HepG2 (cell line): ENCODE measurements around the gene EHBP1. TPM values are rescaled to one million over a fixed set of nuclear protein-coding genes. Genes with fewer than 3 reads are reported as not detected.

Source experiments
- ARHGAP35 ChIP-seq: sonication (generic); formaldehyde crosslinking; IDR thresholded peaks from 2 replicates; pipeline ENCODE4 v1.9.0; 2022; ENCODE audit warnings: mild to moderate bottlenecking, inconsistent platforms, moderate library complexity, missing genetic modification reagents, borderline replicate concordance
- GZF1 ChIP-seq: sonication (generic); formaldehyde crosslinking; IDR thresholded peaks from 2 replicates; pipeline ENCODE4 v1.5.1; 2020; ENCODE audit warnings: mild to moderate bottlenecking, missing genetic modification reagents
- HDAC6 ChIP-seq: fragments of 200-600 bp; sonication (generic); IDR thresholded peaks from 2 replicates; pipeline ENCODE4 v1.7.0; 2017; ENCODE audit warnings: mild to moderate bottlenecking, antibody characterized with exemption, low read length, low read depth
- HMGXB4 ChIP-seq, 2 experiments: sonication (generic) in 1 of 2; formaldehyde crosslinking in 1 of 2; IDR thresholded peaks; 2 replicates each; pipeline versions ENCODE4 v1.4.0 to v1.6.1; 2018 to 2020; ENCODE audit warnings: missing genetic modification reagents in 2 of 2, borderline replicate concordance in 1 of 2, low read depth in 1 of 2, mild to moderate bottlenecking in 1 of 2, missing biosample characterization in 1 of 2
- IRX3 ChIP-seq: sonication (generic); formaldehyde crosslinking; IDR thresholded peaks from 2 replicates; pipeline ENCODE4 v1.8.1; 2023; ENCODE audit warnings: mild to moderate bottlenecking, low read depth, missing genetic modification reagents, borderline replicate concordance
- JARID2 ChIP-seq: sonication (generic); formaldehyde crosslinking; IDR thresholded peaks from 2 replicates; pipeline ENCODE4 v1.8.1; 2023; ENCODE audit warnings: missing genetic modification reagents, inconsistent platforms; ENCODE audit not compliant: insufficient replicate concordance
- KDM6A ChIP-seq: IDR thresholded peaks from 2 replicates; pipeline ENCODE4 v1.6.1; 2016; ENCODE audit warnings: low read depth
- NBN ChIP-seq: fragments of 450-650 bp; conservative IDR thresholded peaks from 2 replicates; pipeline ENCODE4 v1.6.1; 2017
- NR3C1 ChIP-seq: sonication (generic); formaldehyde crosslinking; IDR thresholded peaks from 2 replicates; pipeline ENCODE4 v1.4.0; 2020; ENCODE audit warnings: missing genetic modification reagents
- POLR2AphosphoS2 ChIP-seq: IDR thresholded peaks from 2 replicates; pipeline ENCODE4 v1.6.1; 2011; ENCODE audit warnings: low read depth, low read length, improper control_type of control experiment
- PTBP1 ChIP-seq: fragments of 200-400 bp; formaldehyde crosslinking; IDR thresholded peaks from 2 replicates; pipeline ENCODE4 v1.6.1; 2018; ENCODE audit warnings: low read length, low read depth; ENCODE audit not compliant: poor library complexity, severe bottlenecking
- RFXAP ChIP-seq: sonication (generic); formaldehyde crosslinking; IDR thresholded peaks from 2 replicates; pipeline ENCODE4 v1.4.0; 2020; ENCODE audit warnings: missing genetic modification reagents, borderline replicate concordance
- RXRA ChIP-seq: sonication (generic); formaldehyde crosslinking; IDR thresholded peaks from 2 replicates; pipeline ENCODE4 v1.5.1; 2020; ENCODE audit warnings: missing genetic modification reagents
- SNAPC2 ChIP-seq: sonication (generic); formaldehyde crosslinking; IDR thresholded peaks from 2 replicates; pipeline ENCODE4 v1.8.1; 2022; ENCODE audit warnings: mild to moderate bottlenecking, missing genetic modification reagents
- SP2 ChIP-seq: sonication (generic); formaldehyde crosslinking; IDR thresholded peaks from 2 replicates; pipeline ENCODE4 v1.5.1; 2020; ENCODE audit warnings: mild to moderate bottlenecking, missing genetic modification reagents
- XBP1 ChIP-seq: sonication (generic); formaldehyde crosslinking; IDR thresholded peaks from 2 replicates; pipeline ENCODE4 v1.5.0; 2020; ENCODE audit warnings: missing genetic modification reagents
- ZEB1 ChIP-seq: IDR thresholded peaks from 2 replicates; pipeline ENCODE4 v1.6.1; 2012; ENCODE audit warnings: mild to moderate bottlenecking, low read depth, inconsistent platforms; ENCODE audit not compliant: insufficient replicate concordance
- ZFP1 ChIP-seq: IDR thresholded peaks from 2 replicates; pipeline ENCODE4 v1.6.1; 2016
- ZNF225 ChIP-seq: sonication (generic); formaldehyde crosslinking; IDR thresholded peaks from 2 replicates; pipeline ENCODE4 v1.4.0; 2020; ENCODE audit warnings: mild to moderate bottlenecking, missing genetic modification reagents
- ZNF383 ChIP-seq: sonication (generic); formaldehyde crosslinking; IDR thresholded peaks from 2 replicates; pipeline ENCODE4 v1.4.0; 2020; ENCODE audit warnings: missing genetic modification reagents, mild to moderate bottlenecking, borderline replicate concordance
- ZNF550 ChIP-seq: sonication (generic); formaldehyde crosslinking; IDR thresholded peaks from 2 replicates; pipeline ENCODE4 v1.4.0; 2020; ENCODE audit warnings: mild to moderate bottlenecking, missing genetic modification reagents, borderline replicate concordance
- ZNF597 ChIP-seq: sonication (generic); formaldehyde crosslinking; IDR thresholded peaks from 2 replicates; pipeline ENCODE4 v1.5.0; 2020; ENCODE audit warnings: missing genetic modification reagents
- ZNF777 ChIP-seq: sonication (generic); formaldehyde crosslinking; IDR thresholded peaks from 2 replicates; pipeline ENCODE4 v1.4.0; 2020; ENCODE audit warnings: missing genetic modification reagents
- polyA plus RNA-seq, 8 experiments: library from polyadenylated mRNA; depleted of rRNA in 3 of 8; stranded (reverse) in 7 of 8; unstranded in 1 of 8; fragments of >200 nt; fragmentation: Illumina TruSeq in 4 of 8; extraction: Trizol in 4 of 8; gene quantifications; 2 replicates each; pipeline versions ENCODE4 v1.2.1 to v1.2.3, GENCODE V29; 2011 to 2016; ENCODE audit warnings: low read depth in 4 of 8, missing spikeins in 1 of 8, mixed read lengths in 1 of 8; ENCODE audit not compliant: insufficient read depth in 1 of 8
- total RNA-seq, 5 experiments: library from RNA; depleted of rRNA; stranded (reverse); fragments of >200 nt; fragmentation: Illumina TruSeq; extraction: Trizol; gene quantifications; 2 replicates each; pipeline ENCODE4 v1.2.3, GENCODE V29; 2016; ENCODE audit warnings: low read depth in 1 of 5
- TF ChIP-seq, protein P1 (sequence below): IDR thresholded peaks from 2 replicates; pipeline ENCODE4 v1.6.1; 2016; ENCODE audit warnings: mild to moderate bottlenecking, missing biosample characterization, missing genetic modification reagents
- TF ChIP-seq, protein P2 (sequence below): fragments of 450-650 bp; IDR thresholded peaks from 2 replicates; pipeline ENCODE4 v1.6.1; 2016
- TF ChIP-seq, protein P3 (sequence below): sonication (generic); formaldehyde crosslinking; IDR thresholded peaks from 2 replicates; pipeline ENCODE4 v1.5.1; 2020; ENCODE audit warnings: missing genetic modification reagents, mild to moderate bottlenecking, borderline replicate concordance

The EHBP1 gene
- total and polyA plus RNA-seq, 2 of the 13 experiments (the other 11 are each of a cell fraction or from before 2014, with no cell fraction given) = 93.5 to 146 TPM

- TF ChIP-seq, protein P1, sequence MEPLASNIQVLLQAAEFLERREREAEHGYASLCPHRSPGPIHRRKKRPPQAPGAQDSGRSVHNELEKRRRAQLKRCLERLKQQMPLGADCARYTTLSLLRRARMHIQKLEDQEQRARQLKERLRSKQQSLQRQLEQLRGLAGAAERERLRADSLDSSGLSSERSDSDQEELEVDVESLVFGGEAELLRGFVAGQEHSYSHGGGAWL = no peak
- TF ChIP-seq, protein P2, sequence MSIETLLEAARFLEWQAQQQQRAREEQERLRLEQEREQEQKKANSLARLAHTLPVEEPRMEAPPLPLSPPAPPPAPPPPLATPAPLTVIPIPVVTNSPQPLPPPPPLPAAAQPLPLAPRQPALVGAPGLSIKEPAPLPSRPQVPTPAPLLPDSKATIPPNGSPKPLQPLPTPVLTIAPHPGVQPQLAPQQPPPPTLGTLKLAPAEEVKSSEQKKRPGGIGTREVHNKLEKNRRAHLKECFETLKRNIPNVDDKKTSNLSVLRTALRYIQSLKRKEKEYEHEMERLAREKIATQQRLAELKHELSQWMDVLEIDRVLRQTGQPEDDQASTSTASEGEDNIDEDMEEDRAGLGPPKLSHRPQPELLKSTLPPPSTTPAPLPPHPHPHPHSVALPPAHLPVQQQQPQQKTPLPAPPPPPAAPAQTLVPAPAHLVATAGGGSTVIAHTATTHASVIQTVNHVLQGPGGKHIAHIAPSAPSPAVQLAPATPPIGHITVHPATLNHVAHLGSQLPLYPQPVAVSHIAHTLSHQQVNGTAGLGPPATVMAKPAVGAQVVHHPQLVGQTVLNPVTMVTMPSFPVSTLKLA = no peak
- TF ChIP-seq JARID2 (CRISPR knock-in tag) (no peak), ARHGAP35 (CRISPR knock-in tag) (no peak), GZF1 (CRISPR knock-in tag) (no peak), IRX3 (CRISPR knock-in tag) (no peak), ZNF597 (CRISPR knock-in tag) (no peak), ZNF550 (CRISPR knock-in tag) (no peak), ZNF383 (CRISPR knock-in tag) (no peak), POLR2AphosphoS2 (no peak), SNAPC2 (CRISPR knock-in tag) (no peak), KDM6A (no peak), HMGXB4 (CRISPR knock-in tag; IDR thresholded peaks at IDR 0.05; ENCODE audit: borderline replicate concordance in 1 of 2, low read depth in 1 of 2) (no peak), ZEB1 (no peak), SP2 (CRISPR knock-in tag) (no peak), XBP1 (CRISPR knock-in tag) (no peak), NR3C1 (CRISPR knock-in tag) (no peak), HDAC6 (no peak), RXRA (CRISPR knock-in tag) (peak; percentile 78; the same call in 1 of the 2 replicates), PTBP1 (no peak), ZNF777 (CRISPR knock-in tag) (no peak), ZFP1 (CRISPR knock-in tag) (no peak), NBN (no peak), RFXAP (CRISPR knock-in tag) (no peak), ZNF225 (CRISPR knock-in tag) (no peak)
- TF ChIP-seq, protein P3, sequence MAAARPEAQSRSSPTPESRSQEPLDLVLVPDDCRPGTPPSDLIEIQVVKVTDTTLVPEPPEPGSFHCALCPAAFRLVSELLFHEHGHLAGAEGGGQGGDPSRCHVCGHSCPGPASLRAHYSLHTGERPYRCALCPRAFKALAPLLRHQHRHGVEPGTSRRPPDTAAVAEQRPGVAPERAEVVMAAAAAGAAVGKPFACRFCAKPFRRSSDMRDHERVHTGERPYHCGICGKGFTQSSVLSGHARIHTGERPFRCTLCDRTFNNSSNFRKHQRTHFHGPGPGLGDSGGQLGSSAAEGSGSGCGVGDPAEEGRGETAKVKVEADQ = no peak
Observed at GRCh38 chr2:62774555-62775366, 69.2 kb downstream of the EHBP1 start (continued).
